ENCODE results near the gene DCAF7.
A peak's percentile ranks its signal among the peaks of the same experiment; 100 is the strongest.

Gene DCAF7, protein sequence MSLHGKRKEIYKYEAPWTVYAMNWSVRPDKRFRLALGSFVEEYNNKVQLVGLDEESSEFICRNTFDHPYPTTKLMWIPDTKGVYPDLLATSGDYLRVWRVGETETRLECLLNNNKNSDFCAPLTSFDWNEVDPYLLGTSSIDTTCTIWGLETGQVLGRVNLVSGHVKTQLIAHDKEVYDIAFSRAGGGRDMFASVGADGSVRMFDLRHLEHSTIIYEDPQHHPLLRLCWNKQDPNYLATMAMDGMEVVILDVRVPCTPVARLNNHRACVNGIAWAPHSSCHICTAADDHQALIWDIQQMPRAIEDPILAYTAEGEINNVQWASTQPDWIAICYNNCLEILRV

DNA sequence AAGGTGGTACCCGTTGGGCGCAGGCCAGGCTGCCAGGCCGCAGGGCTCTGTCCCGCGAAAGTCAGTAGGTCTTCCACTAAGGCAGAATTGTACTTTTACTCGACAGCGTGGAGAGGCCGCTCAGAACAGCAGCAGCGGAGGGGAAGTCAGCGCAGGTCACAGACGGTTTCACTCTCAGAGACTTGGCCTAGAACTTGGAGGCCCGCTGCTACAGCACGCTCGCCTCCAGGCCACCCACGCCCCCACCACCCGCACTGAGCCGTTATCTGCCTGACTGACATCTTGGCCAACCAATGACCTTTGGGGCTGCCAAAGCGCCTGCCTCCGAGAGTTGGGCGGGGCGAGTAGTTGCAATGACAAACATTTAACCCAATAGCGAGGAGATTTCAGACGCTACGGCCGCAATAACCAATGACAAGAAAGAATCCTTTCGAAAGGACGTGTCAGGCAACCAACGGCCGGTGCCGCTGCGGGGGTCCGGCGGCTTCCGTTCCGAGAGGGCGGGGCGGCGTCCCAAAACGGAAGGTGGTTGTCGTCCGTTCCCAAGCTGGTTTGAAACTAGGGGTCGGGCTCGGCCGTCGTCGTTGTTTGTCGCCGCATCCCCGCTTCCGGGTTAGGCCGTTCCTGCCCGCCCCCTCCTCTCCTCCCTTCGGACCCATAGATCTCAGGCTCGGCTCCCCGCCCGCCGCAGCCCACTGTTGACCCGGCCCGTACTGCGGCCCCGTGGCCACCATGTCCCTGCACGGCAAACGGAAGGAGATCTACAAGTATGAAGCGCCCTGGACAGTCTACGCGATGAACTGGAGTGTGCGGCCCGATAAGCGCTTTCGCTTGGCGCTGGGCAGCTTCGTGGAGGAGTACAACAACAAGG, at the start of gene DCAF7:
DCAF7 (plus strand) TSS at position 532 of the 871 bp plus-strand sequence; CDS start at position 733, 201 bp downstream.
- peak; percentile 99 for DNase-seq

DNA sequence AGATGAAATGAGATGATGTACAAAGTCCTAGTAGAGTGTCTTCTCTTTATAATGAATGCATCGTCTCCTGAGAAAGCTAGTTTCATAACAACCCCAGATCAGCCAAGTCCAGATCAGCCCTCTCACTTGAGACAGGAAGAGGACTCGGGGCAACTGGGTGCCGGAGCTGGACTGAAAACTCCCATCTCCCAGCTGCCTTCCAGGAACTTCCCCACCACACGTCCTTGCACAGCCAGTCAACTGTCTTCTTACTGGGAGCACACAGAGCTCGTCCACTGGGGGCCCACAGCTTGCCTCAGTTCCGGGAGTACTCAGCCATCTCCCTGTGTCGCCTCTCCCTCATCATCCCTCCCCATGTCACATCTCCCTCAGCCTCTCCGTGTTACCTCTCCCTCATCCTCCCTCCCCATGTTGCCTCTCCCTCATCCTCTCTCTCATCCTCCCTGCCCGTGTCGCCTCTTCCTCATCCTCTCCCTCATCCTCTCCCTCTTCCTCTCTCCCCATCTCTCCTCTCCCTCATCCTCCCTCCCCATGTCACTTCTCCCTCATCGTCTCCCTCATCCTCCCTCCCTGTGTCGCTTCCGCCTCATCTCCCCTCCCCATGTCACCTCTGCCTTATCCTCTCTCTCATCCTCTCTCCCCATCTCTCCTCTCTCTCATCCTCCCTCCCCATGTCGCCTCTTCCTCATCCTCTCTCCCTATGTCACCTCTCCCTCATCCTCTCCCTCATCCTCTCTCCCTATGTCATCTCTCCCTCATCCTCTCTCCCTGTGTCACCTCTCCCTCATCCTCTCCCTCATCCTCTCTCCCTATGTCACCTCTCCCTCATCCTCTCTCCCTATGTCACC, 49.5 kb upstream of the DCAF7 start:
- DNase-seq: no peak

DNA sequence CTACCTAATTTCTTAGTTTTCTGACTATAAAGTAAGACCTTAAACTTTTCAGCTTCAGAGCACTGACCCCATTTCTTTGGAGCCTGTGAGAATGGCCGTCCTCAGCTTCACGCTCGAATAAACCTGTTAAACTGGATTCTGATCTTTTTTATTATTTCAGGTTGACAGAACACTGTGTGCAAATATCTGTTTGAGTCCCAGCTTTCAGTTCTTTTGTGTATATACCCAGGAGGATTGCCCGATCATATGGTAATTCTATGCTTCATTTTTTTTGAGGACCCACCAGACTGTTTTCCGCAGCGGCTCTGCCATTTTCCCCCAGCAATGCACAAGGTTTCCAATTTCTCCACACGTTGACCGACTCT, 47.0 kb upstream of the DCAF7 start:
- no peak for DNase-seq

DNA sequence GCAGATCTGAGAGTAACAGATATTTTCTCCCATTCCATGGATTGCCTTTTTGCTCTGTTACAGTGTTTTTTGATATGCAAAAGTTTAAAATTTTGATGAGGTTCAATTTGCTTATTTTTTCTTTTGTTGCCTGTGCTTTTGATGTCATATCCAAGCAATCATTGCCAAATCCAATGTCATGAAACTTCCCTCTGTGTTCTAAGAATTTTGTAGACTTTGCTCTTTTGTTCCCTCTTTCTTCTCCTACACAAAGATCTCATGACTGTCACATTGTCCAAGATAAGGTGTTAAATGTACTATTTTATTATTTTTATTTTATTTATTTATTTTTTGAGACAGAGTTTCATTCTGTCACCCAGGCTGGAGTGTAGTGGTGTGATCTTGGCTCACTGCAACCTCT, 46.0 kb upstream of the DCAF7 start:
- no peak for DNase-seq

DNA sequence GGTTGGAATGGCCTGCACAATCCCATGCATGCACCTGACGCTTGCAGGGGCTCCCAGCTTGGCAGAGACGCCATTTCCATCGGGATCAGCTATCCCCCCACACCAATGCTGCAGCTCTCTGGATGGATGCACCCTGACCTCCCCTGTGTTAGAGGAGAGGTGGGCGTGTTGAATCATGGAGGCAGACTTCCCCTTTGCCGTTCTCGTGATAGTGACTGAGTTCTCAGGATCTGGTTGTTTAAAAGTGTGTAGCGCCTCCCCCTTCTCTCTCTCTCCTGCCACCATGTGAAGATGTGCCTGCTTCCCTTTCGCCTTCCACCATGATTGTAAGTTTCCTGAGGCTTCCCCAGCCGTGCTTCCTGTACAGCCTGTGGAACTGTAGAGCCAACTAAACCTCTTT, 44.9 kb upstream of the DCAF7 start:
- no peak for DNase-seq

DNA sequence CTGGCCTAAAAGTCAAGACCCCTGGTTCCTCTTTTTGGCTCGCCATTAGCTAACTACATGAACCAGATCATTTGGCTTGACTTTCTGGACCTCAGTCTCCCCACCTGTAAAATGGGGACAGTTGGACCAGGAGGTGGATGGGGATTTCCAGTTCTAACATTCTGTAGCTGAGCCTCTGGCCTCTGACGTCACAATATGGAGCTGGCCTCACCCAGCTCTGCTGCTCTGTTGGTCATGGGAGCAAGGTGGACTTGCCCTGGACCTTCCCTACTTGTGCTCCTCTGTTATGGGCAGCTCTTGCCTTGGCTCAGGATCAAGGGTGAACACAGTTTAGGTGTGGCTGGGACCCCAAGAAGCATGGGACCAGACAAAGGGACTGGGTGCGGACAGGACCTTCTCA, 43.6 kb upstream of the DCAF7 start:
- no peak for DNase-seq

DNA sequence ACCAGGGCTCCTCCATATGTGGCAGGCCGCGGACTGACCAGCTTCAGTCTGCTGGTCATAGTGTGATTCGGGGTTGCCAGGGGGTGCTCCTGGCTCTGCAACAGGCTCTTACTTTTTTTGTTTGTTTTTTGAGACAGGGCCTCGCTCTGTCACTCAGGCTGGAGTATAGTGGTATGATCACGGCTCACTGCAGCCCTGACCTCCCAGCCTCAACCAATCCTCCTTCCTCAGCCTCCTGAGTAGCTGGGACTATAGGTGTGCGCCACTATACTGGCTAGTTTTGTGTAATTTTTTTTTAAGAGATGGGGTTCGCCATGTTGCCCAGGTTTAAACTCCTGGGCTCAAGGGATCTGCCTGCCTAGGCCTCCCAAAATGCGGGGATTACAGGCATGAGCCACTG, 38.9 kb upstream of the DCAF7 start:
- DNase-seq: no peak

DNA sequence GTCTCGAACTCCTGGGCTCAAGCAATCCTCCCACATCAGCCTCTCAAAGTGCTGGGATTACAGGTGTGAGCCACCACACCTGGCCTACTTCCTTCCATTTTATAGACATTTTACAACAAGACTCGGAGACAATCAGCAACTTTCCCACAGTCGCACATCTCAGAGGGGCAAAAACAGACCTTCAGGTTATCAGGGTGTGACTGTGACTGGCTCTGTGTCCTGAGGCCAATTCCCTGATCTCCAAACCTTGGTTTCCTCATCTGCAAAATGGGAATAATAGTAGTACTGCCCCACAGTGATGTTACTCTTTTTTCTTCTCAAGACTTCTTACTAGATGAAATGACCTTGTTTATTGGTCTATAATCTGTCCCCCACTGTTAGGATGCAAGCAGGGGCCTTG, 37.9 kb upstream of the DCAF7 start:
- no peak for DNase-seq

DNA sequence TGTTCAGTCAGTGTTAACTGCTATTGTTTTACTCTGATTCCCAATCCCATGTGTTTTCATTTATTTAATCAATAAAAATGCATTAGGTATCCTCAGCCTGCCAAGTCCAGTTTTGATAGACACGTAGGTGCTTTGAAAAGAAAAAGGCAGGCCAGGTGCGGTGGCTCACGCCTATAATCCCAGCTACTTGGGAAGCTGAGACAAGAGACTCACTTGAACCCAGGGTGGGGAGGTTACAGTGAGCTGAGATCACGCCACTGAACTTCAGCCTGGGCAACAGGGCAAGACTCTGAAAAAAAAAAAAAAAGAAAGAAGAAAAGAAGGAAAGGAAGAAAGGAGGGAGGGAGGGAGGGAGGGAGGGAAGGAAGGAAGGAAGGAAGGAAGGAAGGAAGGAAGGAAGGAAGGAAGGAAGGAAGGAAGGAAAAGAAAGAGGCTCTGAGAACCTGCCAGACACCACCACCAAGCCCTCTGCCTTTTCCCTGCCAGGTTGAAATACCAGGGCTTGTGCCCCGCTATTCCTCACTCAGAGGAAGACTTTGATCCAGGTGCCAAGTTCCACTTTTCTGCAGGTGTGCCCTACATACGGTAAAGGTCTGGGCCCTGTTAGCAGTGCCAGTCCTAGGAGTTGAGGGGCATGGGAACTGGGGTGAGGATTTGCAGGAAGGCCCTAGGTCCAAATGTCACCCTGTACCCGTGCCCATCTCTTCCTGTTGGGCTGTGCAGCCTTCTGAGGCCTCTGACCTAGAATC, 37.2 kb upstream of the DCAF7 start:
- no peak for DNase-seq

DNA sequence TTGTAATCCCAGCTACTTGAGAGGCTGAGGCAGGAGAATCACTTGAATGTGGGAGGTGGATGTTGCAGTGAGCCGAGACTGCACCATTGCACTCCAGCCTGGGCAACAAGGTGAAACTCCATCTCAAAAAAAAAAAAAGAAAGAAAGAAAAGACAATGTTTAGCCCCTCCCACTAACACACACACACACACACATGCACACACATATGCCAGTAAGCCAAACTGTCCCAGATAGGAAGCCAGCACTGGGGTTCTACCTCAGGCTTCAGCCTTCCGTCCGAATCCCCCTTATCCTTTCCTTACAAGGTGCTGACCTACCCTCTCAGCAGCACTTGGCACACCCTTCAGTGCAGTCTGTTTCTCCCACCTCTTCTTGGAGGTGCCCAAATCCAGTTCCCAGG, 35.8 kb upstream of the DCAF7 start:
- no peak for DNase-seq

DNA sequence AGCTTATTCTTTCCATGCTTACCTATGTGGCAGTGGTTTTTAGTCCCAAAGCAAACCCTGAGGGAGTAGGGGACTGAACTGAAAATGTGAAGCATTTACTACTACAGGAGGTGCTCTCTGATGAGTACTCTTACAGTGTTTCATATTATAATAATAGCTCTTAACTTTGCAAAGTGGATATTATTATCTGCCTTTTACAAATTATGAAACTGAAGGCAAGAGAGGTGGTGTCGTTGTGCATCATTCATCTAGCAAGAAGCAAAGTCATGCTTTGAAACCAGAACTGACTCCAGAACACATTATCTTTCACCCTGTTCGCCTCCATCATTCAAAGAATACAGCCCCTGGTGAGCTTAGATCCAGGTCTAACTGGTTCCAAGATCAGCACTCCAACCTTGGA, 35.3 kb upstream of the DCAF7 start:
- DNase-seq: no peak

DNA sequence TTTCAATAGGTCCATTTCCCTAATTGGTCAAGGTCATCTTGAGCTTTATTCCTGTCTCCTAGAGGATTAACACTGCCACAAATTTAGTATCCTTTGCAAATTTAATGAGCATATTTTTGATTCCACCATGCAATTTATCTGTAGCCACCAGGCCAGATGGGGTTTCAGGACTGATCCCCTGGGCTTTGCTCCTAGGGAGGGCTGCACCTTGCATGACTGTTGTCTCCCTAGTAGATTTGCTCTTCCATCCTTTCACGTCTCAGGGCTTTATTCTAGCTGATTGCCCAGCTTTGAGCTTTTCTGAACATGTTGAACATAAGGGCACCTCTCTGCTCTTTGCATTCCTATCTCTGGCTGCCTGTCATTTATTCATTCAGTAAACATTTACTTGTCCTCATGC, 34.9 kb upstream of the DCAF7 start:
- DNase-seq: no peak

DNA sequence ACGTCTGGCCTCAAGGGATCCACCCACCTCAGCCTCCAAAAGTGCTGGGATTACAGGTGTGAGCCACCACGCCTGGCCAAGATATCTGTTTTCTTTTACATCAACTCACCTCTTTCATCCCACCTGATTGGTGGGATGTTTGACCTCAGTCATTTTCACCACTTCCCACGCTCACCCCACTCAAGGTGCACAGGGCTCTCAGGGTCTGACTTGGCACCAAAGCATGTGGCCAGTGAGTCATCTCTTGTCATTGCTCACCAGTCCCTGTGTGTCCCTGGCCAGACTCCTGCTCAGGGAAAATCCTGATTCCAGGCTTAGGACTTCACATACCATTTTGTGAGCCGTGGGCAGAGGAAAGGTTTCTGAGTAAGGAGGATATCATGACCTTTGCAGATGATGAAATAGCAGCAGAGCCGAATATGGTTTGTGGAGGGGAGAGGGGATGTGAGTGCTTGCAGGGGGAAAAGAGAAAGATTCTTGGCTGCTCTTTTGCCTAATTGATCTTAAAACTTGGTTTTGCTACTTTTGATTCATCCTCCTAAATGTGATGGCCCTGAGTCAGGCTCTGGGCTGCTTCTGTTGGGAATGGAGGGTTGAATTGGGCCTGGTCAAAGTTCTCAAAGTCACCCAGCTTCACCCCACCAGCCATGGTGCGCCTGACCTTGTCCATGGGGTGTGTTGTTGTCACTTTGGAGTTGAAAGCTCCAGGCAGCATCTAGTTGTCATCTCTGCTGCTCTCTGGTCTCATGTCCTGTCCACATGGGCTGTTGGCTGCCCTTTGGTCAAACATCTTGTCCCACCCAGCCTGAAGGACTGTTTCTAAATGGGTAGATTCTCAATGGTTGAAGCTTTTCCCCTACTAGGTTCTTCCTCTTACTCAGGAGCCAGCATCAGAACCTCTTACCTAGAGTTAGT, 33.1 kb upstream of the DCAF7 start:
- no peak for DNase-seq

DNA sequence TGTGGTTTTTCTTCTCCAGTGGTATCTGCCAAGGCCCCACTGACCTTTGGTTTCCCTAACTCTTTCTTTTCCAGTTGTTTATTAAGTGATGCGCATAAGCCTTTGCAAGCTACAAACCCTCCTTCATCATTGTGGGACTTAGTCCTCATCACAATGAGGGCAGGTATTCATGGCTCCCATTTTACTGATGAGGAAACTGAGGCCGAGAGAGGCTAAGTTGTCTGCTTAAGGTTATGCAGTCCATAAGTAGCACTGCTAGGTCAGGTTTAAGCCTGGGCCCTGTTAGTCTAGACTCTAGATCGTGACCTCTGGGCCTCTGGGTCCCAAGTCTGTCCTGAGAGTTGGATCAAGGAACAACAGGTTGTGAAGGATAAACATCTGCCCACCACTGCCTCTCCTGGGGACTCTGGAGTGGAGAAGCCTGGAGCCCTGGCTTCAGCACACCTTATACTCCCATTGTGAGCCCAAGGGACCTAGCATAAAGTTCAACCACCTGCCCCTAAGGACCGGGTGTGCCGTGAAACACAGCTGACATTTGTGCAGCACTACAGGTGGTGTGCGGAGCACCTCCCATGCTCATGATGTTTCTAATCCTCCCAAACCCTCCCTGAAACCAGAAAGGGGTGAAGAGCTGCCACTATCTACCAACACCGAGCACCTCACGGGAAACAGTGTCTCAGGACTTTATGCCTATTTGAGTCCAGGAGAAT, 32.3 kb upstream of the DCAF7 start:
- no peak for DNase-seq

DNA sequence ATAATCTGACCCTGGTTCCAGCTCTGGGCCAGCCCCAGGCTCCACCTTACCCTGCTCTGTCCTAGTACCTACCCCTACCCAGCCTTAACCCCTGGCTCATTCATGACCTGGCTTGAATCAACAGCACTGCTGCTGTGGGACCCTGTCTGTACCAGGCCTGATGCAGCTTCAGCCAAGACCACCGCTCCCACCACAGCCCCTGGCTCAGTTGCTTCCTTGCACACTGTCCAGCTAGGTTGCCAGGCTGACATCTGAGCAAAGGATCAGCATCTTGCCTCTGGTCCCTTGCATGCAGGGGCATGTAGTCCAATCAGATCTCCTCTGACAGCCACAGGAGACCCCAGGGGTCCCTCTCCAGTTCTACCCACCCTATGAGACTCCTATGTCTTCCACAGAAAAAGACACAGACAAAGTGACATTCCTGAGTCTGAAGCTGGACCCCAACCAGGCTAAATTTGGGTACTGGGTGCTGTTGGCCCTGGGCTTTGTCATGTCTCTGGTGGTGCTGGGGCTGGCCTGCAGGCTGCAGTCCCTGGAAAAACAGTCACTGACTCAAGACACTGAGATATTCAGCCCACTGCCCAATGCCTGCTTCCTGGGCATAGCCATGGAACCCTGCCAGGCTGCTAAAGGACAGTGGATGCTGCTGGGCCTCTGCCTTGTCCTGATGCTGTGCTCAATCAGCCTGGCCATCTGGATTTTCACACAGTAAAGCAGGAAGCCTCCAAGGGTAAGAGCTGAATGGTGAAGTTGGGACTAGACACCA, 31.0 kb upstream of the DCAF7 start:
- no peak for DNase-seq

DNA sequence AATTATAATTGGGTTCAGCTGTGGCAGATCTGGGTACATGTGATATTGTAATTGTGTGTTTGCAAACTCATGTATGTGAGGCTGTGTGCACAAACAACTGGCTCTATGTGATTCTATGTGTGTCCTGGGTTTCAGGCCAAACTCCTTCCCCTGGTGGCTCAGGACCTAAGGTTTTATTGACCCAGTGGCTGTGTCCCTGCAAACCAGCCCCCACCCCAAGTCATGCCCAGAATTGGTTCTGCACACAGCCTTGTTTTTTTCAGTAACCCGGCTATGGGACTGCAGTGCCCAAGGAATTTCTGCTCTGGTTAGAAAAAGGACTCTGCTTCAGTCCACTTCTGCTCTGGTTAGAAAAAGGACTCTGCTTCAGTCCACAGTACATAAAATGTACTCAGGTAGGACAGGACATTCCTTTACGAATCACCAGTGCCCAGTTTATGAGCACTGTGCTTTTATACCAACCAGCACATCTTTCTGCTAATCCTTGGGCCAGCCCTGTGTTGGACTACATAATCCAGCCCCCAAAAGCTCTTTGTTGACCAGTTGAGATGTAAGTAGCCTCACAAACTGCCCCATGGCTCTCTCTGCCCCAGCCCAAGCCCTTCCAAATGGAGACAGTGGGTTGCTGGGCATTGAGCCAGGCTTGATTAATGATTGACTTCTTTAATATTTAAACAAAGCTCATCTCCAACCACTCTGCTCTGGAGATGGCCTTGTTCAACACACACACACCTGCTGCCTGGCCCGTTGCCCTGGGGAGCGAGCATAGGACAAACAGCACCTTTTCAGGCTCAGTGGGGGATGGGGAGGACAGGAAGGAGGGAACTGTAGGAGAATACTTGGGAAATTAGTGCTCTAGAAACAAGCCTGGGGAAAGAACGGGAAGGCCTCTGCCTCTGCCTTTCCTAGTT, 30.1 kb upstream of the DCAF7 start:
- DNase-seq: no peak

DNA sequence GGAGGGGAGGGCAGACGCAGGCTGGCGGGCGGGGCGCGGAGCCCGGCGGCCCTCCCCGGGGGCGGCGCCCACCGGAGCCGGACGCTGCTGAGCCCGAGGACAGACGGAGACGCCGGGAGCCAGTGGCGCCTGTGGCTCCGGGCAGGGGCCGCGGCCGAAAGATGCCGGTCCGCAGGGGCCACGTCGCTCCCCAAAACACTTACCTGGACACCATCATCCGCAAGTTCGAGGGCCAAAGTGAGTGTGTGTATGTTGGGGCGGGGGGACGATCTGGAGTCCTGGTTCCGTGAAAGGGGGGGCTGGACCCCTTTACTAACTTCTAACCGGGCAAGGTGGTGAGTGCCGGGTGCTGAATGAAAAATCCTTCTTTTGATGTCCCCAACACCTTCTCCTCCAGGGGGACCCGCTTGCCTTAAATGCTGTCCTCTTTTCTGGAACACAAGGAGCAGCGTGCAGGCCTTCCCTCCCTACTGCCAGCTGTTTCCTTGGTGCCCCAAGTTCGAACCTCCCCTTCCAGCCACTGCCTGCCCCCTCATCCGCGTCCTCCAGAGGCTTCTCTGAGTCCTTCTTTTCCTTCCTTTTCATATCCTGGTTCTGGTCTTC, 26.9 kb upstream of the DCAF7 start, which contains the start of gene KCNH6:
KCNH6 (plus strand) TSS at position 106 of the 603 bp plus-strand sequence; CDS start at position 162, 56 bp downstream.
- no peak for DNase-seq

DNA sequence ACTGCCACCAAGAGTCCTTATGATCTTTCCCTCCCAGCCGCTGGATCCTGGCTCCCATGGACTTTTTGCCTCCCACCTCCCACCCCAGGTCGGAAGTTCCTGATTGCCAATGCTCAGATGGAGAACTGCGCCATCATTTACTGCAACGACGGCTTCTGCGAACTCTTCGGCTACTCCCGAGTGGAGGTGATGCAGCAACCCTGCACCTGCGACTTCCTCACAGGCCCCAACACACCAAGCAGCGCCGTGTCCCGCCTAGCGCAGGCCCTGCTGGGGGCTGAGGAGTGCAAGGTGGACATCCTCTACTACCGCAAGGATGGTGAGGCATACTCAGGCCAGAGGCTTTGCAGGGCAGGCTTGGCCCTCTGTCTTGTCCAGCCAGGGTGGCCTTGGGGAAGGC, 26.2 kb upstream of the DCAF7 start:
- no peak for DNase-seq

All from activated naive CD4-positive, alpha-beta T cell treated with anti-CD3 and anti-CD28 coated beads, Interleukin-2, amount 50 U/mL, for 16 hours (primary cell).